ENCODE measurements around the gene RBM25. TPM values are rescaled to one million over a fixed set of nuclear protein-coding genes. Genes with fewer than 3 reads are reported as not detected.

Gene RBM25
- total RNA-seq, 1 donor from 2014 or later = 155 TPM

- TF ChIP-seq CTCF (IDR thresholded peaks at IDR 0.05; ENCODE audit: unreplicated experiment) = no peak
These were observed 8.9 kb upstream of the RBM25 start for GRCh38 chr14:73049428-73049827.

GRCh38 chr14:73055251-73055650 lies 3.1 kb upstream of the RBM25 start:
- Mint-ChIP-seq H3K9me3 (no peaks in the 10 kb centered on the region), H3K27me3 (ENCODE audit: low read depth) (no peaks in the 10 kb centered on the region), H3K27ac (no peak overlapping the region), H3K36me3 (no peaks in the 10 kb centered on the region), H3K4me3 (no peak overlapping the region), H3K4me1 (peaks cover 11% of the 10 kb centered on the region)
- no peak for TF ChIP-seq CTCF (IDR thresholded peaks at IDR 0.05; ENCODE audit: unreplicated experiment)
- no peak for DNase-seq (ENCODE audit: low spot score in 2 of 2, unreplicated experiment in 2 of 2)

More at GRCh38 chr14:73049428-73049827, 8.9 kb upstream of the RBM25 start:
- DNase-seq (ENCODE audit: low spot score in 2 of 2, unreplicated experiment in 2 of 2) = no peak
- Mint-ChIP-seq H3K36me3 (no peaks in the 10 kb centered on the region), H3K27me3 (ENCODE audit: low read depth) (no peaks in the 10 kb centered on the region), H3K4me3 (no peak overlapping the region), H3K4me1 (no peaks in the 10 kb centered on the region), H3K9me3 (no peaks in the 10 kb centered on the region), H3K27ac (no peak overlapping the region)

- DNase-seq (ENCODE audit: low spot score in 2 of 2, unreplicated experiment in 2 of 2) = no peak
- Mint-ChIP-seq H3K4me1 (peaks cover 31% of the 10 kb centered on the region), H3K4me3 (no peak overlapping the region), H3K9me3 (no peaks in the 10 kb centered on the region), H3K27ac (no peak overlapping the region), H3K27me3 (ENCODE audit: low read depth) (no peaks in the 10 kb centered on the region), H3K36me3 (peaks cover 2% of the 10 kb centered on the region)
- TF ChIP-seq CTCF (IDR thresholded peaks at IDR 0.05; ENCODE audit: unreplicated experiment) = no peak
These were observed 450 bp upstream of the RBM25 start for GRCh38 chr14:73057944-73058223.

GRCh38 chr14:73058922-73059673 lies 764 bp downstream of the RBM25 start:
- TF ChIP-seq CTCF (IDR thresholded peaks at IDR 0.05; ENCODE audit: unreplicated experiment) = no peak
- H3K27ac Mint-ChIP-seq = no peak overlapping the region
- no peak overlapping the region for H3K4me3 Mint-ChIP-seq
- H3K27me3 Mint-ChIP-seq (ENCODE audit: low read depth) = no peaks in the 10 kb centered on the region
- H3K4me1 Mint-ChIP-seq = peaks cover 31% of the 10 kb centered on the region
- H3K9me3 Mint-ChIP-seq = no peaks in the 10 kb centered on the region
- peaks cover 2% of the 10 kb centered on the region for H3K36me3 Mint-ChIP-seq
- DNase-seq (ENCODE audit: low spot score in 2 of 2, unreplicated experiment in 2 of 2) = no peak

- Mint-ChIP-seq H3K27me3 (ENCODE audit: low read depth) (no peaks in the 10 kb centered on the region), H3K4me1 (no peaks in the 10 kb centered on the region), H3K9me3 (no peaks in the 10 kb centered on the region), H3K4me3 (no peak overlapping the region), H3K27ac (no peak overlapping the region), H3K36me3 (peaks cover 12% of the 10 kb centered on the region)
- no peak for TF ChIP-seq CTCF (IDR thresholded peaks at IDR 0.05; ENCODE audit: unreplicated experiment)
- DNase-seq (ENCODE audit: low spot score in 2 of 2, unreplicated experiment in 2 of 2) = no peak
These were observed 11.3 kb downstream of the RBM25 start for GRCh38 chr14:73069585-73069984.

- peaks cover 45% of the 10 kb centered on the region for H3K36me3 Mint-ChIP-seq
- DNase-seq (ENCODE audit: low spot score in 2 of 2, unreplicated experiment in 2 of 2) = no peak
These were observed 32.7 kb downstream of the RBM25 start for GRCh38 chr14:73091044-73091443.

More at GRCh38 chr14:73091044-73091443, 32.7 kb downstream of the RBM25 start:
- Mint-ChIP-seq H3K27me3 (ENCODE audit: low read depth) (no peaks in the 10 kb centered on the region), H3K27ac (no peak overlapping the region), H3K4me3 (no peak overlapping the region), H3K4me1 (no peaks in the 10 kb centered on the region), H3K9me3 (peaks cover 4% of the 10 kb centered on the region)
- no peak for TF ChIP-seq CTCF (IDR thresholded peaks at IDR 0.05; ENCODE audit: unreplicated experiment)
